PC-3 (cell line): Measurements from ENCODE around the gene JHY. TPM values are rescaled to one million over a fixed set of nuclear protein-coding genes. Genes with fewer than 3 reads are reported as not detected.

Experiments used
- ATAC-seq: fragments of 200-7000 bp; cut with Tn5 transposase; 2 replicates; pipeline ENCODE4 v1.9.1; 2020; ENCODE audit warnings: mild to moderate bottlenecking, moderate library complexity
- BruUV-seq: library from RNA; stranded (reverse); fragments of 400-500 nt; replicated peaks from 2 replicates; lab custom pipeline; 2021; lab: Mats Ljungman, UMichigan
- CTCF ChIA-PET: fragments of 300-600 bp; sonication (Branson Sonifier 250); formaldehyde crosslinking; loops from one replicate; lab custom pipeline; 2022; ENCODE audit warnings: antibody characterized with exemption; lab: Charles Lee
- POLR2A ChIA-PET: fragments of 300-600 bp; sonication (Branson Sonifier 250); formaldehyde crosslinking; loops from one replicate; lab custom pipeline; 2022; ENCODE audit warnings: antibody characterized with exemption; ENCODE audit not compliant: unreplicated experiment; lab: Charles Lee
- DNase-seq: peaks from one replicate; pipeline ENCODE4 v3.0.0-alpha.2; 2015
- H2AFZ ChIP-seq: fragments of 300-600 bp; sonication (generic); 2 replicates; pipeline ENCODE4 v1.6.0; 2016; ENCODE audit warnings: antibody characterized with exemption, low read length
- H3F3A ChIP-seq: fragments of 300-600 bp; sonication (generic); one replicate; pipeline ENCODE4 v1.6.0; 2017; ENCODE audit warnings: antibody characterized with exemption, low read length, control low read depth, mild to moderate bottlenecking; ENCODE audit not compliant: unreplicated experiment
- H3K27ac ChIP-seq: fragments of 300-600 bp; sonication (generic); 2 replicates; pipeline ENCODE4 v1.5.1; 2016; ENCODE audit warnings: mild to moderate bottlenecking, low read length
- H3K27me3 ChIP-seq: fragments of 300-600 bp; sonication (generic); 2 replicates; pipeline ENCODE4 v1.6.1; 2016; ENCODE audit warnings: low read length, mixed read lengths
- H3K36me3 ChIP-seq: fragments of 300-600 bp; sonication (generic); 2 replicates; pipeline ENCODE4 v1.6.1; 2016; ENCODE audit warnings: low read depth, mixed run types, low read length, mixed read lengths
- H3K4me1 ChIP-seq: fragments of 300-600 bp; sonication (generic); 2 replicates; pipeline ENCODE4 v1.5.1; 2016; ENCODE audit warnings: low read length; ENCODE audit not compliant: insufficient read depth
- H3K4me2 ChIP-seq: fragments of 300-600 bp; sonication (generic); 2 replicates; pipeline ENCODE4 v1.6.0; 2016; ENCODE audit warnings: low read length
- H3K4me3 ChIP-seq: fragments of 300-600 bp; sonication (generic); 2 replicates; pipeline ENCODE4 v1.5.1; 2016; ENCODE audit warnings: mild to moderate bottlenecking, low read length, mixed read lengths
- H3K79me2 ChIP-seq: fragments of 300-600 bp; sonication (generic); 2 replicates; pipeline ENCODE4 v1.6.1; 2017; ENCODE audit warnings: low read length, mixed read lengths
- H3K9ac ChIP-seq: fragments of 300-600 bp; sonication (generic); 2 replicates; pipeline ENCODE4 v1.6.0; 2016; ENCODE audit warnings: mild to moderate bottlenecking, low read length
- H3K9me2 ChIP-seq: fragments of 300-600 bp; sonication (generic); replicated peaks from 2 replicates; pipeline ENCODE4 v1.6.1; 2016; ENCODE audit warnings: mixed run types, low read length, mixed read lengths
- H3K9me3 ChIP-seq: fragments of 300-600 bp; sonication (generic); 2 replicates; pipeline ENCODE4 v1.6.1; 2016; ENCODE audit warnings: low read length, mixed read lengths
- H4K20me1 ChIP-seq: fragments of 300-600 bp; sonication (generic); 2 replicates; pipeline ENCODE4 v1.6.1; 2016; ENCODE audit warnings: low read length, mixed read lengths
- EZH2 ChIP-seq: fragments of 300-600 bp; sonication (generic); IDR thresholded peaks from one replicate; pipeline ENCODE4 v1.6.1; 2017; ENCODE audit warnings: antibody characterized with exemption, mild to moderate bottlenecking, low read length; ENCODE audit not compliant: unreplicated experiment
- EZH2phosphoT487 ChIP-seq: fragments of 300-600 bp; sonication (generic); IDR thresholded peaks from 2 replicates; pipeline ENCODE4 v1.6.1; 2018; ENCODE audit warnings: mild to moderate bottlenecking, antibody characterized with exemption, low read length, borderline replicate concordance
- intact Hi-C: fragments of 100-400 bp; cut with micrococcal nuclease; formaldehyde crosslinking; loops from 2 replicates; pipeline ENCODE4 v1.9.0; 2023
- total RNA-seq: library from RNA; depleted of rRNA; stranded (reverse); fragments of >200 nt; gene quantifications from 2 replicates; pipeline ENCODE4 v1.2.3, GENCODE V29; 2014
- TF ChIP-seq, protein P1 (sequence below): fragments of 300-600 bp; sonication (generic); conservative IDR thresholded peaks from 2 replicates; pipeline ENCODE4 v1.5.1; 2017; ENCODE audit warnings: antibody characterized with exemption, low read depth, mild to moderate bottlenecking, low read length

Gene JHY
- total RNA-seq, 1 experiment from 2014 or later = 4.9 TPM

- Histone ChIP-seq H3K27me3 (no peaks in the 10 kb centered on the region), H3K4me1 (0 out of 2 replicates have a peak, but pooled peaks cover 3% of the 10 kb centered on the region), H3K79me2 (no peaks in the 10 kb centered on the region), H3K27ac (no peak overlapping the region), H3K9ac (no peak overlapping the region), H4K20me1 (no peaks in the 10 kb centered on the region), H3K4me3 (no peak overlapping the region), H3F3A (no peaks in the 10 kb centered on the region), H2AFZ (no peak overlapping the region), H3K9me3 (no peaks in the 10 kb centered on the region), H3K4me2 (no peak overlapping the region), H3K36me3 (no peaks in the 10 kb centered on the region), H3K9me2 (no peaks in the 10 kb centered on the region)
- TF ChIP-seq EZH2phosphoT487 (no peak), EZH2 (no peak)
- TF ChIP-seq, protein P1, sequence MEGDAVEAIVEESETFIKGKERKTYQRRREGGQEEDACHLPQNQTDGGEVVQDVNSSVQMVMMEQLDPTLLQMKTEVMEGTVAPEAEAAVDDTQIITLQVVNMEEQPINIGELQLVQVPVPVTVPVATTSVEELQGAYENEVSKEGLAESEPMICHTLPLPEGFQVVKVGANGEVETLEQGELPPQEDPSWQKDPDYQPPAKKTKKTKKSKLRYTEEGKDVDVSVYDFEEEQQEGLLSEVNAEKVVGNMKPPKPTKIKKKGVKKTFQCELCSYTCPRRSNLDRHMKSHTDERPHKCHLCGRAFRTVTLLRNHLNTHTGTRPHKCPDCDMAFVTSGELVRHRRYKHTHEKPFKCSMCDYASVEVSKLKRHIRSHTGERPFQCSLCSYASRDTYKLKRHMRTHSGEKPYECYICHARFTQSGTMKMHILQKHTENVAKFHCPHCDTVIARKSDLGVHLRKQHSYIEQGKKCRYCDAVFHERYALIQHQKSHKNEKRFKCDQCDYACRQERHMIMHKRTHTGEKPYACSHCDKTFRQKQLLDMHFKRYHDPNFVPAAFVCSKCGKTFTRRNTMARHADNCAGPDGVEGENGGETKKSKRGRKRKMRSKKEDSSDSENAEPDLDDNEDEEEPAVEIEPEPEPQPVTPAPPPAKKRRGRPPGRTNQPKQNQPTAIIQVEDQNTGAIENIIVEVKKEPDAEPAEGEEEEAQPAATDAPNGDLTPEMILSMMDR = no peak
- no TSS peak for BruUV-seq
- ChIA-PET CTCF (no interaction called here), POLR2A (interaction anchor here (0.6 kb wide), 2 partner anchors 12 to 309 kb away, joined by 7 to 10 read pairs; no protein-coding TSS in a partner anchor)
- ATAC-seq (no peak), DNase-seq (no peak)
- intact Hi-C loops = no loop called here
These were observed 38.0 kb downstream of the JHY start for GRCh38 chr11:122920579-122920978.

- no peak for TF ChIP-seq EZH2
- no peak for TF ChIP-seq EZH2phosphoT487
- TF ChIP-seq, protein P1 = no peak
- Histone ChIP-seq H3K79me2 (no peaks in the 10 kb centered on the region), H3K36me3 (no peaks in the 10 kb centered on the region), H3K27me3 (no peaks in the 10 kb centered on the region), H3K4me3 (no peak overlapping the region), H3F3A (no peaks in the 10 kb centered on the region), H3K9me2 (no peaks in the 10 kb centered on the region), H3K27ac (no peak overlapping the region), H3K9me3 (no peaks in the 10 kb centered on the region), H2AFZ (no peak overlapping the region), H4K20me1 (no peaks in the 10 kb centered on the region), H3K9ac (no peak overlapping the region), H3K4me1 (no peaks in the 10 kb centered on the region), H3K4me2 (no peak overlapping the region)
- ChIA-PET CTCF (no interaction called here), POLR2A (no interaction called here)
- DNase-seq (no peak), ATAC-seq (no peak)
- no TSS peak for BruUV-seq
- intact Hi-C loops = no loop called here
These were observed 40.3 kb downstream of the JHY start for GRCh38 chr11:122922893-122923292.

DNA sequence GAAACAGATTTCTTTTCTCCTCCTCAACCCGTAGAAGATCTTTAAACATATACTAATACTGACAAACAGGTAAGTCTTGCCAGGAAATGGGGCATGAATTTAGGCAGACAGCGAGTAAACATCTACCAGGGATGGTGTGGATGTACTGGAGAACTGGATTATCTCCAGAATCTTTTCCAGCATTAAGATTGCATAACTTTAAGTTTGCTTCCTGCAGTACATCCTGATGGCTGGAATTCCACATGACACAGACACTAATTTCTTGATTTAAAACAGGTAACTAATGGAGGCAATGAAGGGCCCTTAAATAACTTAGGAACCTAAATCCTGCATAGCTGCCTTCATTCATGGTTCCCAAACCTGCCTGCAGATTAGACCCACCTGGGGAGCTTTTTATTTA, 40.7 kb downstream of the JHY start:
- BruUV-seq = no TSS peak
- Histone ChIP-seq H3K4me1 (no peaks in the 10 kb centered on the region), H3K79me2 (no peaks in the 10 kb centered on the region), H3F3A (no peaks in the 10 kb centered on the region), H3K27ac (no peak overlapping the region), H3K4me3 (no peak overlapping the region), H3K27me3 (no peaks in the 10 kb centered on the region), H3K4me2 (no peak overlapping the region), H2AFZ (no peak overlapping the region), H4K20me1 (no peaks in the 10 kb centered on the region), H3K9ac (no peak overlapping the region), H3K9me3 (no peaks in the 10 kb centered on the region), H3K9me2 (no peaks in the 10 kb centered on the region), H3K36me3 (no peaks in the 10 kb centered on the region)
- intact Hi-C loops = no loop called here
- ATAC-seq = no peak
- POLR2A ChIA-PET = no interaction called here
- TF ChIP-seq EZH2phosphoT487 = no peak
- no peak for TF ChIP-seq EZH2
- TF ChIP-seq, protein P1 = no peak
- CTCF ChIA-PET = no interaction called here
- peak; percentile 20 for DNase-seq
